Adipose tissue (tissue), 3 donors: Measurements from ENCODE around the gene IHH. TPM values are rescaled to one million over a fixed set of nuclear protein-coding genes. Genes with fewer than 3 reads are reported as not detected.

Experiments used
- H3K27ac ChIP-seq: one replicate; pipeline ENCODE4 v1.5.1; 2013; ENCODE audit warnings: low read depth, low read length
- WGBS, 3 donors: extraction: QIAGEN DNeasy Blood & Tissue Kit; methylation state at CpG; one replicate each; pipeline ENCODE4 v1.1.7; 2013; 5-methylcytosine and 5-hydroxymethylcytosine counted together
- polyA plus RNA-seq, 3 donors: library from polyadenylated mRNA; stranded (reverse); fragments of 200-250 nt; gene quantifications; one replicate each; pipeline ENCODE4 v1.2.3, GENCODE V29; 2013
- donor health status: healthy with polysubstance abuse.
- donor health status: Bipolar disorder and iron deficiency.
- donor health status: healthy.

Gene IHH
- polyA plus RNA-seq: 1 to 10 TPM in 1 of 3 donors, under 1 TPM in 2; 0.02 to 1.4 (median 0.22) TPM

DNA sequence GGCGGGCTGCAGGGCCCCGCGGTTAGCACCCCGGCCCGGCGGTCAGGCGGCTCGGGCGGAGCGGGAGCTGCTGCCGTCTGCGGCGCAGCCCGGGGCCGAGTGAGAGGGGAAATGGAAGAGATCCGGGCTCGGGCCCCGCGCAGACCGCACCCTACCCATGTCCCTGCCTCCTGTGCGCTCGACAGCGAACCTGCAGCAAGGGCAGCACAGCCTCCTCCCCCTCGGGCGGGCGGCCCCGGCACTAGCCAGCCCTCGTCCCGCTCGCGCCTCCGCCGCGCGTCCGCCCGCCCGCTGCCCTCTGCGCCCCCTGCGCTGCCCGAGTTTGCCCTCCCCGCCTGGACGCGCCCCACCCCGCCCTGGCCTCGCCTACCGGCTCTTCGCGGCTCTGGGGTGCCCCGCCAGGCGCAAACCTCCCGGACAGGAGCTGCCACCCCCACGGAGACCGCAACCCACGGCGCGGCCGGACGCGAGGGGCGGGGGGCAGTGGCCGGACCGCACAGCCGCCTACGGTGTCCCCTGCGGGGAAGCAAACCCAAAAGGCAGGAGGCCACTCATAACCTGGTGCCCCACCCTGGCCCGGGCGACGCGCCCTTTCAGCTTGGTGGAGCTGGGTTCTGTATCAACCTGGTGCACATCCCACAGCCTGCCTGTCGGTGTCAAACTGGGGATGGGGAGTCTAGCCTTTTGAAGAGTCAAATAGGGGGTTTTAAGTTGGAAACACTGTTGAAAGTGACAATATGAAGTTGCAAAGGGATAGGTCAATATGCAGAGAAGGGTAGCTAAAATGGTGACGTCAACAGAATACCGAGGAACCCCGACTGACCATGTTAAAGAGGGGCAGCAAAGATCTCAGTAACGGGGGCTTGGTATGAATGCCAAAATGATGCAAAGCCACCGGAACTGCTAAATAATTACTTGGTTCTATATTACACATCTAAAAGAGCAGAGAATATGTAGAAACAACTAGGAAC lies at the start of gene IHH:
Gene IHH (minus strand): TSS at position 101 of the 971 bp plus-strand sequence. CDS start 454 bp downstream, outside the sequence.
- no peak within 1 kb of the TSS for H3K27ac ChIP-seq
- WGBS, 3 donors: 2 to 3% (median 3%) methylated on average over 39 to 76 of the region's 76 CpGs

DNA sequence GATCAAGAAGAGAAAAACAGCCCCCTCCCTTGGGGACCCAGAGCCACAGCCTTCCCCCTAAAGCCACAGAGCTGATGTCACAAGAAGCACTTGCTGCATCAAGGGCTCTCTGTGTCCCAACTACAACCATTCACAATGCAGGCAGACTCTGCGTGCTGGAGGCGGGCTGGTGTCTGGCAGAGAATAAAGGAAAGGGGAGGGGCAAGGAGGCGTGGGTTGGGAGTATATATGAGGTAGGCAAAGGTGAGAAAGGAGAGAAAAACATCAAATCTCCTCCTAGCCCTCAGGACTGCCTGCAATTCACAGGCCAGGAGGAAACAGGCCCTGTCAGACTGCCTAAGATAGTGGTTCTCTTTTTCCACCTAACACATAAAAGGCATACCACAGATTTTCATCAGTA lies 48.8 kb upstream of the IHH start:
- WGBS, 3 donors: 36 to 59% (median 50%) methylated on average over 3 of the region's 3 CpGs
- no peak overlapping the region for H3K27ac ChIP-seq

DNA sequence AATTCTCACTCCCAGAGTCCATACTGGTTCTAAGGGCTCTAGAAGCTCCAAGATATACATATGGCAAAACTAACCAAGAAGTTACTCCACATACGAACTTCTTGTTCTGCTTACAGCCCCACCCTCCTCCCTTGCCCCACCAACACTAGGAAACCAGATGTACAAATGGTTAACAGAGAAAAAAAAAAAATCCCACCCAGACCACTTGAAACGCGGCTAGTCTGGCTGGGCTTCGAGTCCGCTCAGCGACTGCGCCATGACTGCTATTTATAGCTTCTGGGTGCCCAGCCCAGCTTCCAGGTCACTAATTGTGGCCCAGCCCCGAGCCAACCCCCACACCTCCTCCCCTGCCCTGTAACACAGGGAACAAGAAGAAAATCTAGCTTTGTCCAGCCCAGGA lies 47.0 kb upstream of the IHH start:
- WGBS, 3 donors: 25 to 48% (median 30%) methylated on average over 8 of the region's 8 CpGs

DNA sequence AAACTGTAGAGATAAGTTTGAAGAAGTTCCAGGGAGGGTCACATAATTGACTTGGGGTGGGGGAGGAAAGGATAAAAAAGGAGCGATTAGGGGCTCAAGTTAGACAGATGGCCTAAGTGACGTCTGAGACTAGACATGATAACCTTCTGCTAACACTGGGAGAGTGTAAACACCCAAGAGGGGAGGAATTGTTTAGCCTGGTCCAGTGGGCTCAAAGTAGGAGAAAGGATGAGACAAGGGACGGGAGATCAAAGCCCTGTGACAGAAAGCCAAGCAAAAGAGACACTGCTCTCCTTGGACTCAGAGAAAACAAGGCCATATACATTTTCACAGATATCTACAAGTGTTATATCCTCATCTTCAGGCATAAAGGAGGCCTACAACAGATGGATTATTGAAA lies 45.5 kb upstream of the IHH start:
- WGBS, 3 donors: 86 to 91% (median 88%) methylated on average over 3 of the region's 3 CpGs
- H3K27ac ChIP-seq: no peak overlapping the region

More for the DNA sequence above, 47.0 kb upstream of the IHH start:
- H3K27ac ChIP-seq: no peak overlapping the region

DNA sequence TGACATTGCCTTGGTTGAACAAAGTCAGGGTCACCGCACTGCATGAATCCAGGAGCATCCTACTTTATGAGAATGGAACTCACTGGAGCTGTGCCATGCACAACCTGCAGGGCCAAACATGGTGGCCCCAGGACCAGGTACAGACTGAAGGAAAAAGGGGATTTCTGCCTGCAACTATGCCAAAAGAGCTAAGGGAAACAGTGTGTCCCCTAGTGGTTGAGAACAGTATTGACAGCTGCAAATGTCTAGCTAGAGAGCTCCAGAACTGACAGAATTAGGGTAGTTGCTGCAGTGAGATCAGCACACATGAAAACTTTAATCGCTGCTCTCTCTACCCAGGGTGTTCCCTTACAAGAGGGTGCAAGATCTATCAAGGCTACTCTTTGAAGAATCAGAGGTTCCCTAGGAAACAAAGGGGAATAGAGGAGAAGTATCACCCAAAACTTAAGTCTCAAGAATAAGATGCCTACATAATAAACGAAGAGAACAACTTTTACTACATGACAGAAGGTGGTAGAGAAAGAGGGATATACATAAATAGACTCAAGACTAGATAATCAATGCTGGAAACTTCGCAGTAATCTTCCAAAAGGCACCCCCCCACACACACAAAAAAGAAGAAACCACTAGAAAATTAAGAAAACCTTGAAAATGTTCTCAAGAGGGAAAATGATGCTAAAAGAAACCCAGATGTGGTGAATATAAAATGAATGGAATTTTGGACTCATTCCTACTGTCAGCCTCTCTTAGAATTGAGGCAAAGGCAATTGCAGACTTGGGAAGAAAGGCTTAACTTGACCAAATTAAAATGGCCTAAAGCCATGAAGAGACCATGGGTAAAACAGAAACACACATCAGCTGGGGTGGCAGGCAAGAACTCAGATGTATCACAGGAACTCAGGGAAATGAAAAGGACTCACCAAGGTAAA lies 43.6 kb upstream of the IHH start:
- 64 to 82% (median 81%) methylated on average over 4 of the region's 4 CpGs for WGBS, 3 donors
- no peak overlapping the region for H3K27ac ChIP-seq

DNA sequence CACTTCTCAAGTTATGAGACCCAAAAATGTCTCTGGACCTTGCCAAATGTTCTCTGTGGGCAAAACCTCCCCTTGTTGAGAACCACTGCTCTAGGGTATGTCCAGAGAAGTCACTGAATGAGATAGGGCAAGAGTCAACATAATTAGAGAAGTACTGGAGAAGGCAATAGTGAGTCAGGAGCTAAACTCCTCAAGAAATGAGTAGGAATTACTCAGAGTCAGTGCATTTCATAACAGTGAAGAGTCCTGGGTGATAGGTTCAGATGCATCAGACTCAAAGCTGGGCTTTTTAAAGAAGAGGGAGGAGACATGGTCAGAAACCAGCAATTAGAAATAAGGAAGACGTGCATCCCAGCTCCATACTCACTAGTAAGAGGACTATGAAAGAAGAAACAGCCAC lies 38.6 kb upstream of the IHH start:
- WGBS, 3 donors: 88 to 93% (median 89%) methylated on average over 1 of the region's 1 CpG
- H3K27ac ChIP-seq: no peak overlapping the region

DNA sequence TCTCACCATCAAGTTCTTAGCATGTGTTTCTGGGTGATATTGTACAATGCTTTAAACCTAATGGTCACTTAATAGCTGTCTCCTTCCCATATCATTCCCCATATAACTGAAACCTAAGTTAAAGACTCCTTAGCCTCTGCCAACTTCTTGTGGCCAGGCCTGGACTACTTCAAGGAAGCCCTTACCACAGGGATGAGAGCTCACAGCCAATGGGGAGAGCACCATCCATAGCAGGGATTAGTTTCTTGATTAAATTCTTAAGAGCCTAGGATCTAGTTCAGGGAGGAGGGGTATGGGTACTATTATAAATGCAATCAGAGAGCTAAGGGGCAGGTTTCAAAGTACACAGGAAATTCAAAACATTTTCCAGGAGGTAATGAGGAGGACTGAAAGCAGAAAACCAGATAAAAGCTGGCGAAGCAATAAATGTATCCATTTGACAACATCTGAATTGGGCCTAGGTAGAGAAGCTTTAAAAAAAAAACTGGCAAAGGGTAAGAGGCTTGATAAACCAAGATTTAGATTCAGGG lies 34.8 kb upstream of the IHH start:
- no peak overlapping the region for H3K27ac ChIP-seq
- WGBS, 3 donors: 86 to 96% (median 90%) methylated on average over 1 of the region's 1 CpG

DNA sequence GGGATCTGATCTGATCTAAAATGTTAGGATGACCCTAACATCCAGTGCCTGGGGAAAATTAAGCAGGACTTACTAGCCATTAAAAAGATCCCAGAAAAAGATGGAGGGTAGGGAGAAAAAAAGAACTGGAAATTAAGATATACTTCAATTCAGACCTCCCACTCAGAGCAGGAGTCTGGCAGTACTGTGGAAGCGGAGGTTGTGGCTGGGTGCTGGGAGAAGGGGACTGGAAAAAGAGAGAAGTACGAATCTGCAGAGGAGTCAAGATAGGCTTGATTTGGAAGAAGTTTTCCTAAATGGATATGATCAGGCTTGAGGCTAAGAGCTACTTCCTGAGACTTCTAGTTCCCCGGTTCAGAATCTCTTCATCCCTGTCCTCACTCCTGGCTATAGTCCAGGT lies 33.5 kb upstream of the IHH start:
- H3K27ac ChIP-seq: no peak overlapping the region
- 53 to 79% (median 60%) methylated on average over 3 of the region's 3 CpGs for WGBS, 3 donors

DNA sequence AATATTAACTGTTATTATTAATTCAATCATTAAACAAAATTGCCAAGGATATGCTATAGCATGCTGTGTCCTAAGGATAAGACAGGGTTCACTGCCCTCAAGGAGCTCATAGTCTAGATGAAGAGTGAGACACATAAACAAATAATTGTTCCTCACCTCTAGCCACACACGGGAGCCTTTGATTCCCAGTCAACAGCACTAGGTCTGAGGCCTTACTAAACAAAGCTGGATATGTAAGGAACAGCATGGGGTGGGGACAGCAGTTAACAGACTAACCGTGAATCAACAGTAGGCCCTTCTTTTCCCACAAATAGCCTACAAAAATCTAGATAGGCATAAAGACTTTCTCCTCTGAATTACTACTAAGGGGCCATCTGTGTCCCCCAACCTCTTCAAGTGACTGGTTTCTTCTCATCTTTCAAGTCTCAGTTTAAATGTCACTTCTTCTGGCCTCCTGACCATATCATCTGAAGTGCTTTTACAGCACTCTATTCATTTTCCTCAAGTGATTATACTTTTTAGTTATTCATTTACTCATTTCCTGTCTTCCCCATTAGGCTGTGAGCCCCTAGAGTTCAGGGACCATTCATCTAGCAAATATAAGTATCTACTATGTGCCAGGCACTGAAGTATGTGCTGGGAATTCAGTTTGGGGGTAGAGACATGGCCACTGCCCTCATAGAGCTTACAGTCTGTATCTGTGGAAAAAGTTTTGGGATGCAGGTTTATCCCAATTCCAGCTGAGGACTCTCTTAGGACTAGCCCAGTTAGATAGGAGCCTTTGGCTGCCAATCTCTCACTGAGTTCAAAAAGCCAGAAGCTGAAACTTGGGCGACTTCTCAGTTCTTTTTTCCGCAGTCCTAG lies 29.9 kb upstream of the IHH start:
- WGBS, 3 donors: 69 to 84% (median 78%) methylated on average over 4 of the region's 4 CpGs
- H3K27ac ChIP-seq: no peak overlapping the region

DNA sequence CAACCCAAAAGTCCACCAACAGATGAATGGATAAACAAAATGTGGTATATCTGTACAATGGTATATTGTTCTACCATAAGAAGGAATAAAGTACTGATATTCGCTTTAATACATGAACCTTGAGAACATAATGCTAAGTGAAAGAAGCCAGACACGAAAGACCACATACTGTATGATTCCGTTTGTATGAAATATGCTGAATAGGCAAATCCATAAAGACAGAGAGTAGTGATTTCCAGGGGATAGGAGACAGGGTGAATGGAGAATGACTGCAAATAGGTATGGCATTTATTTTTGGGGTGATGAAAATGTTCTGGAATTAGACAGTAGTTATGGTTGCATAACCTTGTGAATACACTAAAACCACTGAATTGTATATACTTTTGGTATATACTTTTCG lies 28.6 kb upstream of the IHH start:
- WGBS, 3 donors: 95 to 98% (median 95%) methylated on average over 4 of the region's 4 CpGs
- no peak overlapping the region for H3K27ac ChIP-seq

DNA sequence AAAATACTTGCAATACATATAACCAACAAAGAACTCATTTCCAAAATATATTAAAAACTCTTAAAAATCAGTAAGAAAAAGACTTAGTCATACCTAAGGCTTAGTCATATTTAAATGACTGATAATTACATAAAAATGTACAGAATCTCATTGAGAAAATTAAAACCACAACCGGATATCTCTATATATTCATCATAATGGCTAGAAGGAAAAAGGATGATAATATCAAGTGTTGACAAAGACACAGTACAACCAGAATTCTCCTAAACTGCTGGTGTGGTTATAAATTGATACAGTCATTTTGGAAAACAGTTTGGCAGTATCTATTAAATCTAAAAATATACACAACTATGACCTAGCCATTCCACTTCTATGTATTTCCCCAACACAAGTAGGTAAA lies 27.1 kb upstream of the IHH start:
- WGBS, 3 donors: 92 to 98% (median 95%) methylated on average over 1 of the region's 1 CpG

DNA sequence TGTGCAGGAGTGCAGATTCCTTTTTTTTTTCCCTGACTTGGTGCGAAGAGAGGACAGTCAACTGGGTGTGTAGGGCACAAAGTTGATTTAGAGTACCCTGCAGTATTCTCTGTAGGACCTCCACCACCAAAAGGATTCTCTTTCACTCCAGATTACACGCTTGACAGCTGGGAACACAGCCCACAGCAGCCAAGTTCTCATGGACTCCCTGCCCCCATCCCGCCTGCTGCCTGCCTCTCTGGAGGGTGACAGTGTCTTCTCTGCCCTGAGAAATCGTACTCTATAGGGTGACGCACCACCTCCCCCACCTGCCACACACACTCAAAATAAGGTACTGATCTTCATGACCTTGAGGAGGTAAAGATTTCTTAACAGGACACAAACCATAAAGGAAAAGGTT lies 26.6 kb upstream of the IHH start:
- no peak overlapping the region for H3K27ac ChIP-seq
- 90 to 94% (median 90%) methylated on average over 5 of the region's 5 CpGs for WGBS, 3 donors

More for the DNA sequence above, 27.1 kb upstream of the IHH start:
- H3K27ac ChIP-seq: no peak overlapping the region

DNA sequence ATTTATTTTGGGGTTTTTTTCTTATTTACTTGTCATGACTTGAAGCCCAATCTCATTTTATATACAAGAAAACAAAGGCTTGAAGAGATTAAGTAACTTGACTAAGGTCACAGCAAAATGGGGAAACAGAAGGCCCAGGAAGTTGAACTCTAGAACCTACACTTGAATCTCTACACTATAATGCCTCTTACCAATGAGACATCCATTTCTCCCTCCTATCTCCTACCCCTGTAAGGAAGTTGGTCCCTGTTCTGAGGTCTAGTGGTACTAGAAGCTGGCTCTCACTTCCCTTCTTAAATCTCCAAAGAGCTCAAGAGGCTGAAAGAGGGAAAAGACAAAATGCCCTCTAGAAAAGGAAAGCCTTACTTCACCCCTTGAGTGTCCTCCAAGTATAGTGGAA lies 25.5 kb upstream of the IHH start:
- no peak overlapping the region for H3K27ac ChIP-seq

DNA sequence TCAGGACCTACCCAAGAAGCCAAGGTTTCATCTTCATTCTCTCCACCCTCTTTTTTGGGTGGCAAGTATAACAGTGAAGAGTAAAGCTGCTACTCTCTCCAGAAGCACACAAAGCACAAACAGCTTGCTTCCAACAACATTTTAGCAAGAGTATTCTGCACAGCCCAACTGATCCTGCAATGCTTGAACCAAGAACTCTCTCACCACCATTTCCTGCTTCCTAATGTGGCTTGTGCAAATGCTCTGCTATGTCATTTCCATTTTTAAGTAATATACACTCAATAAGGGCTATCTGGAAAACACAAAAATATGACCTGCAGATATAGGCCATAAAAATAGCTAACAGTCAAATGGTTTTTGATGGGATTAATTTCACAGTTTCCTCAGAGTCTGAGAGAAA lies 24.1 kb upstream of the IHH start:
- H3K27ac ChIP-seq: no peak overlapping the region

DNA sequence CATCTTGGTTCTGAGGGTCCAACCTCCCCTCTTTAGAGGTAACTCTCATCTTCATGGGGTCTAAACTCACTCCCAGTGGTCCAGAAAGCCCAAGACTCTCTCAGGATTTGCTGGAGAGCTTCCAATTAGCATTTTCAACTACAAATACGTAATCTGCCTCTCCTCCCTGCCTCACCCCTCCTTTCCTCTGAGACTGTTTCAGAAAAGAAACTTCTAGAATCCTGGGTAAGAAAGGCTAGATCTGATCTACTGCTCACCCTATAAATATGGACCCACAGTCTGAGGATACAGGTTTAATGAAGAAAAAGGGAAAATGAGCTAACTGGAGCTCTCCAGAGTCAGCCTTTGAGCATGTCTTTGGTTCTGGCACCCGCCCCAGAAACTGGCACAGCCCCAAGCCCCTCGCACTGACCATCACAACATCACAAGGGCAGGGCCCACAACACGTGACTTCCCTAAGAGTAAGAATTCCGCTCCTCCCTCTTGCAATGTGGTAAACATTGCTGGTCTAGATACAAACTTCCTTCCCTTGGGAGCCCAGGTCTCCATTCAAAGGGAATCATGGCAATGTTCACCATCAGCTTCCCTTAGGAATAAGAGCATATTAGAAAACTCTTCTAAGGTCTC lies 21.7 kb upstream of the IHH start:
- WGBS, 3 donors: 43 to 44% (median 44%) methylated on average over 5 of the region's 5 CpGs

DNA sequence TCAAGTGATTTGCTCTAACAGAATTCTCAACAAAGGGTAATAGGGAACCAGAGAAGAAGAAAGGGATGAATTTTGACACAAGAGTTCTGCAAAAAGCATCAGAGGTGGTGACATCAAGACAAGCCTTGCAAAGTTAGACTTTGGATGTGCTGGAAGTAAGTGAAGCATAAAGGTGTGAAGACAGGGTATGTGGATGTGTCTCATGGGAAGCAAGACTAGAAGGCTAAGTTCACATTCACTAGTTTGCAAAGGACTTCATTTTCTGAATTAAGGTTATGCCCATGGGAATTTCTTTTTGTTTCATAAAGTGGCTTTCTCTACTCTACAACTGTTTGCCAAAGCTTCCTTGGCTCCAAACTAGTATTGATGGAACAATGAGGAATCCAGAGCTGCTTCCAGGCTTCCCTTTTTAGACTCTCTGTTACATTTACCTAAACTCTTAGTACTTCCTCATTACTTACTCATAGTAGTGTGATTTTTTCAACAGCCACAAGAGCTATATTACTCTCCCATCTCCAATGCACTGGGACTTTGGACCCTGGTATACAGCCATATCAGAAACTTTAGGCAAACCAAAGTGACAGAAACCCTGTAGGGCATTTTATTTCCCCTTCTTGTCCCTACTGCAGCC lies 21.1 kb upstream of the IHH start:
- peak overlapping the region; percentile 13 for H3K27ac ChIP-seq

More for the DNA sequence above, 21.7 kb upstream of the IHH start:
- H3K27ac ChIP-seq: peak overlapping the region; percentile 13

DNA sequence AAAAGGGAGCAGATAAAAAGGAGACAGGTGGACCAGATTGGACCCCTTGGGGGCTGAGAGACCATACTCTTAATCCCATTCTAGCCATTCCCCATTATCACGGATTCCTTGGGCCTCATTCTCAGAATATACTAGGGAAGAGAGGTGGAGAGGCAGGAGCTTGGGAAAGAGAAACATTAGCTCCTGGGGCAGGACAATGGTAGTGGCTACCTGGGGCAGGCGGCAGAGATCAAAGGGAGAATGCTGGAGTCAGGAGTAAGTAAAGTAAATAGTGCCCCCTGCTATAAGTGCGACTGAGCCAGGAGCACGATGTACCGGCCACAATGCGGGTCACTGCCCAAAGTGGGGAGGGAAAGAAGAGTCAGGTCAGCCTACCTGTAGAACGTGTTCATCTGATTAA lies 20.4 kb upstream of the IHH start:
- no peak overlapping the region for H3K27ac ChIP-seq

More for the DNA sequence above, 20.4 kb upstream of the IHH start:
- WGBS, 3 donors: 79 to 90% (median 87%) methylated on average over 7 of the region's 7 CpGs
